Activated CD4-positive, alpha-beta T cell treated with anti-CD3 and anti-CD28 coated beads, Interleukin-2, Interleukin-6, amounts not matched to agents 100 ng/mL and 50 ng/mL, durations not matched to agents 16 hours and 8 hours (primary cell): ENCODE data around the gene NFASC.

ENCODE experiments used
- DNase-seq: peaks from one replicate; pipeline ENCODE4 v3.0.0-alpha.2; 2020

The NFASC gene

GRCh38 chr1:204891860-204892259, 21.2 kb downstream of the NFASC start:
- DNase-seq = no peak

- no peak for DNase-seq
Measured at GRCh38 chr1:204894031-204894430, 23.4 kb downstream of the NFASC start.

- no peak for DNase-seq
Measured at GRCh38 chr1:204894606-204895005, 23.9 kb downstream of the NFASC start.

GRCh38 chr1:204896023-204896422, 25.4 kb downstream of the NFASC start:
- DNase-seq = no peak

- no peak for DNase-seq
Measured at GRCh38 chr1:204896787-204897469, 26.3 kb downstream of the NFASC start.

- no peak for DNase-seq
Measured at GRCh38 chr1:204900721-204901120, 30.1 kb downstream of the NFASC start.

- DNase-seq = no peak
Measured at GRCh38 chr1:204902671-204903070, 32.0 kb downstream of the NFASC start.

- no peak for DNase-seq
Measured at GRCh38 chr1:204904228-204904810, 33.7 kb downstream of the NFASC start.

- DNase-seq = no peak
Measured at GRCh38 chr1:204909109-204909508, 38.4 kb downstream of the NFASC start.

GRCh38 chr1:204915861-204916495, 45.3 kb downstream of the NFASC start:
- no peak for DNase-seq

- DNase-seq = no peak
Measured at GRCh38 chr1:204917802-204918201, 47.1 kb downstream of the NFASC start.

- DNase-seq = no peak
Measured at GRCh38 chr1:204920511-204920910, 49.8 kb downstream of the NFASC start.

- no peak for DNase-seq
Measured at GRCh38 chr1:204920967-204921366, 50.3 kb downstream of the NFASC start.

GRCh38 chr1:204921855-204922516, 51.3 kb downstream of the NFASC start:
- DNase-seq = no peak

GRCh38 chr1:204923201-204923600, 52.5 kb downstream of the NFASC start:
- no peak for DNase-seq

GRCh38 chr1:204923626-204924012, 53.0 kb downstream of the NFASC start:
- no peak for DNase-seq

- DNase-seq = no peak
Measured at GRCh38 chr1:204924013-204924759, 53.5 kb downstream of the NFASC start.

- no peak for DNase-seq
Measured at GRCh38 chr1:204925701-204926100, 55.0 kb downstream of the NFASC start.

GRCh38 chr1:204927673-204928641, 57.3 kb downstream of the NFASC start:
- DNase-seq = no peak

- no peak for DNase-seq
Measured at GRCh38 chr1:204928671-204929486, 58.2 kb downstream of the NFASC start.
